GM23248 (cell line): ENCODE data around the gene NOL9.

ENCODE experiments used
- EZH2 ChIP-seq: fragments of 200-600 bp; sonication (generic); IDR thresholded peaks from 2 replicates; pipeline ENCODE4 v1.6.1; 2018; ENCODE audit warnings: antibody characterized with exemption, mild to moderate bottlenecking; ENCODE audit not compliant: insufficient read depth, poor library complexity, severe bottlenecking
- EZH2phosphoT487 ChIP-seq: fragments of 200-600 bp; sonication (generic); IDR thresholded peaks from 2 replicates; pipeline ENCODE4 v1.6.1; 2018; ENCODE audit warnings: antibody characterized with exemption, moderate library complexity, mild to moderate bottlenecking, low read depth; ENCODE audit not compliant: insufficient read depth

DNA sequence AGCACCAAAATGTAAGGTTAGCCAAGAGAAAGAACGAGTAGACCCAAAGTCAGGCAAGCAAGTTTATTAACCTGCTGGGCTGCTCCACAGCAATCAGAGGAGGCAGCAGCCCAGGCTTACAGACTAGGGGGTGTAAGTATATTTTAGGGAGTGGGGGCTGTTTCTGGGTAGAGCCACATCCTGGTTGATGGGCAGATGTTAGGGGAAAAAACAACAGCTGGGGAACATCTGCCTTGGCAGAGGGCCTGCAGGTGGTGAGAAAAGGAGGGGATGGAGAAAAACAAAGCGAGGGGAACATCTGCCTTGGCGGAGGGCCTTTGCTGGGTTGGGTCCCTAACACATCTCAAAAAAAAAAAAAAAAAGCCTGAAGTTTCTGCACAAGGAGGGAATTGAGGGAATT, 15.8 kb upstream of the NOL9 start:
- TF ChIP-seq EZH2phosphoT487 (no peak), EZH2 (no peak)
